GM12891 (cell line): ENCODE results near the gene GTF2I.
"Not testable (repeated sequence)": the region's sequence is repeated elsewhere in the genome, so short reads cannot be mapped to it uniquely, and the experiment has no call there.

Source experiments
- DNase-seq: peaks from one replicate; pipeline ENCODE4 v3.0.0; 2011; ENCODE audit warnings: low spot score; ENCODE audit not compliant: insufficient read length
- FAIRE-seq: peaks from 2 replicates; lab custom pipeline; 2011; peaks lifted over from hg19 to GRCh38; lab: Jason Lieb, UNC
- PAX5 ChIP-seq: IDR thresholded peaks from 2 replicates; pipeline ENCODE4 v1.6.1; 2011; ENCODE audit warnings: low read length, moderate library complexity, mild to moderate bottlenecking; ENCODE audit not compliant: insufficient read depth, severe bottlenecking
- POLR2A ChIP-seq: IDR thresholded peaks from 2 replicates; pipeline ENCODE4 v1.6.1; 2011; ENCODE audit warnings: low read depth, low read length, control low read depth
- POLR2AphosphoS5 ChIP-seq: IDR thresholded peaks from 2 replicates; pipeline ENCODE4 v1.6.1; 2011; ENCODE audit warnings: low read depth, low read length, control low read depth
- POU2F2 ChIP-seq: IDR thresholded peaks from 2 replicates; pipeline ENCODE4 v1.6.1; 2011; ENCODE audit warnings: low read depth, mild to moderate bottlenecking, control low read depth, low read length, moderate library complexity
- SPI1 ChIP-seq: IDR thresholded peaks from 2 replicates; pipeline ENCODE4 v1.6.1; 2011; ENCODE audit warnings: low read depth, low read length, control low read depth
- TAF1 ChIP-seq: IDR thresholded peaks from 2 replicates; pipeline ENCODE4 v1.6.1; 2011; ENCODE audit warnings: low read depth, low read length, control low read depth

The GTF2I gene

GRCh38 chr7:74671602-74672001 lies 14.1 kb downstream of the GTF2I start:
- FAIRE-seq, result no peak
- TF ChIP-seq POU2F2, result no peak
- TF ChIP-seq PAX5, result peak; percentile 31
- no peak for DNase-seq

- DNase-seq (no peak), FAIRE-seq (no peak)
- no peak for TF ChIP-seq PAX5
- no peak for TF ChIP-seq POLR2A
- TF ChIP-seq TAF1, result no peak
- TF ChIP-seq POU2F2, result no peak
- TF ChIP-seq SPI1, result no peak
Observed at GRCh38 chr7:74672343-74672915, 14.9 kb downstream of the GTF2I start.

GRCh38 chr7:74674166-74674565 lies 16.6 kb downstream of the GTF2I start:
- TF ChIP-seq POLR2AphosphoS5, result no peak
- TF ChIP-seq POLR2A, result no peak
- TF ChIP-seq SPI1, result no peak
- TF ChIP-seq TAF1, result no peak
- no peak for TF ChIP-seq POU2F2
- no peak for TF ChIP-seq PAX5
- DNase-seq (no peak), FAIRE-seq (no peak)

- no peak for FAIRE-seq
- TF ChIP-seq POLR2A (no peak), POLR2AphosphoS5 (no peak), SPI1 (no peak), PAX5 (no peak), TAF1 (no peak), POU2F2 (no peak)
- DNase-seq, result no peak
Observed at GRCh38 chr7:74682829-74683228, 25.3 kb downstream of the GTF2I start.

GRCh38 chr7:74683799-74684198 lies 26.3 kb downstream of the GTF2I start:
- no peak for TF ChIP-seq POLR2AphosphoS5
- TF ChIP-seq PAX5, result no peak
- no peak for TF ChIP-seq POU2F2
- TF ChIP-seq TAF1, result no peak
- no peak for TF ChIP-seq POLR2A
- no peak for TF ChIP-seq SPI1
- FAIRE-seq (no peak), DNase-seq (no peak)

- TF ChIP-seq POU2F2 (no peak), TAF1 (no peak), PAX5 (no peak)
- no peak for DNase-seq
- FAIRE-seq, result no peak
Observed at GRCh38 chr7:74684473-74684872, 27.0 kb downstream of the GTF2I start.

GRCh38 chr7:74684921-74685320 lies 27.4 kb downstream of the GTF2I start:
- TF ChIP-seq SPI1 (no peak), PAX5 (no peak), POLR2A (no peak), POLR2AphosphoS5 (no peak), TAF1 (no peak), POU2F2 (no peak)
- DNase-seq, result no peak

GRCh38 chr7:74690474-74690873 lies 33.0 kb downstream of the GTF2I start:
- FAIRE-seq (no peak), DNase-seq (no peak)
- TF ChIP-seq TAF1, result no peak
- no peak for TF ChIP-seq POU2F2
- no peak for TF ChIP-seq PAX5
- TF ChIP-seq POLR2AphosphoS5, result no peak
- no peak for TF ChIP-seq POLR2A
- TF ChIP-seq SPI1, result no peak

More at GRCh38 chr7:74684921-74685320, 27.4 kb downstream of the GTF2I start:
- FAIRE-seq, result no peak

- not testable (repeated sequence) for FAIRE-seq, DNase-seq
Observed at GRCh38 chr7:74704419-74704818, 46.9 kb downstream of the GTF2I start.

GRCh38 chr7:74707238-74707637 lies 49.7 kb downstream of the GTF2I start:
- FAIRE-seq (no peak), DNase-seq (no peak)
- no peak for TF ChIP-seq POLR2A
- TF ChIP-seq TAF1, result no peak
- TF ChIP-seq PAX5, result no peak
- TF ChIP-seq SPI1, result no peak

GRCh38 chr7:74708569-74709275 lies 51.2 kb downstream of the GTF2I start:
- no peak for FAIRE-seq
- no peak for DNase-seq
- TF ChIP-seq POLR2AphosphoS5 (no peak), POU2F2 (no peak), POLR2A (no peak), TAF1 (no peak), PAX5 (no peak), SPI1 (no peak)
